Caco-2 (cell line): ENCODE measurements around the gene SMCO4. TPM values are rescaled to one million over a fixed set of nuclear protein-coding genes. Genes with fewer than 3 reads are reported as not detected.

ENCODE experiments used
- BruUV-seq: library from RNA; stranded (reverse); fragments of 400-500 nt; replicated peaks from 2 replicates; lab custom pipeline; 2021; lab: Mats Ljungman, UMichigan
- CTCF ChIA-PET: fragments of 300-600 bp; sonication (Branson Sonifier 250); formaldehyde crosslinking; loops from one replicate; lab custom pipeline; 2022; ENCODE audit warnings: antibody characterized with exemption; lab: Charles Lee
- POLR2A ChIA-PET: fragments of 300-600 bp; sonication (Branson Sonifier 250); formaldehyde crosslinking; loops from one replicate; lab custom pipeline; 2022; ENCODE audit warnings: antibody characterized with exemption; lab: Charles Lee
- DNase-seq, 2 experiments: peaks; one replicate each; pipeline versions ENCODE4 v3.0.0 to v3.0.0-alpha.2; 2020 to 2022
- H3K27me3 ChIP-seq: replicated peaks from 2 replicates; pipeline ENCODE4 v1.6.0; 2011; ENCODE audit warnings: low read length; ENCODE audit not compliant: control insufficient read depth, insufficient read depth
- H3K36me3 ChIP-seq: 2 replicates; pipeline ENCODE4 v1.5.1; 2011; ENCODE audit warnings: low read length; ENCODE audit not compliant: control insufficient read depth, insufficient read depth
- H3K4me1 ChIP-seq: fragments of 250-450 bp; sonication (Bioruptor Pico); 2 replicates; pipeline ENCODE4 v1.5.1; 2020; ENCODE audit warnings: mild to moderate bottlenecking
- H3K4me3 ChIP-seq: 2 replicates; pipeline ENCODE4 v1.5.1; 2011; ENCODE audit warnings: low read depth, mild to moderate bottlenecking, control low read depth, low read length
- H3K9me3 ChIP-seq: fragments of 250-450 bp; sonication (Bioruptor Pico); 2 replicates; pipeline ENCODE4 v1.5.1; 2020; ENCODE audit warnings: mild to moderate bottlenecking, moderate library complexity
- H3K27ac Mint-ChIP-seq: one replicate; pipeline ENCODE4 v1.8.0; 2022; ENCODE audit warnings: mixed read lengths; ENCODE audit not compliant: unreplicated experiment
- H3K27me3 Mint-ChIP-seq: one replicate; pipeline ENCODE4 v1.8.0; 2022; ENCODE audit warnings: mixed read lengths; ENCODE audit not compliant: insufficient read depth, unreplicated experiment
- H3K36me3 Mint-ChIP-seq: one replicate; pipeline ENCODE4 v1.8.0; 2022; ENCODE audit warnings: mild to moderate bottlenecking, mixed read lengths; ENCODE audit not compliant: insufficient read depth, unreplicated experiment
- H3K4me1 Mint-ChIP-seq: one replicate; pipeline ENCODE4 v1.8.0; 2022; ENCODE audit warnings: low read depth, mixed read lengths; ENCODE audit not compliant: unreplicated experiment
- H3K4me3 Mint-ChIP-seq: one replicate; pipeline ENCODE4 v1.8.0; 2022; ENCODE audit warnings: mild to moderate bottlenecking, moderate library complexity, mixed read lengths; ENCODE audit not compliant: unreplicated experiment
- H3K9me3 Mint-ChIP-seq: one replicate; pipeline ENCODE4 v1.8.0; 2022; ENCODE audit warnings: mixed read lengths; ENCODE audit not compliant: unreplicated experiment
- intact Hi-C: fragments of 100-400 bp; cut with micrococcal nuclease; formaldehyde crosslinking; loops from one replicate; pipeline ENCODE4 v1.10.0; 2022; ENCODE audit not compliant: unreplicated experiment
- total RNA-seq: library from RNA; stranded (reverse); gene quantifications from 2 replicates; pipeline ENCODE4 v1.2.3, GENCODE V29; 2022
- TF ChIP-seq, protein P1 (sequence below), 2 experiments: fragments of 200-600 bp in 1 of 2; IDR thresholded peaks; 1 replicate in 1 of 2; 2 replicates in 1 of 2; pipeline versions ENCODE4 v1.5.1 to v1.8.0; 2011 to 2022; ENCODE audit warnings: antibody characterized with exemption in 1 of 2, control low read depth in 1 of 2, inconsistent platforms in 1 of 2, low read depth in 1 of 2, low read length in 1 of 2, mild to moderate bottlenecking in 1 of 2, moderate library complexity in 1 of 2; ENCODE audit not compliant: insufficient read depth in 1 of 2, severe bottlenecking in 1 of 2, unreplicated experiment in 1 of 2

Gene SMCO4
- total RNA-seq, 1 experiment from 2014 or later = 46.3 TPM

DNA sequence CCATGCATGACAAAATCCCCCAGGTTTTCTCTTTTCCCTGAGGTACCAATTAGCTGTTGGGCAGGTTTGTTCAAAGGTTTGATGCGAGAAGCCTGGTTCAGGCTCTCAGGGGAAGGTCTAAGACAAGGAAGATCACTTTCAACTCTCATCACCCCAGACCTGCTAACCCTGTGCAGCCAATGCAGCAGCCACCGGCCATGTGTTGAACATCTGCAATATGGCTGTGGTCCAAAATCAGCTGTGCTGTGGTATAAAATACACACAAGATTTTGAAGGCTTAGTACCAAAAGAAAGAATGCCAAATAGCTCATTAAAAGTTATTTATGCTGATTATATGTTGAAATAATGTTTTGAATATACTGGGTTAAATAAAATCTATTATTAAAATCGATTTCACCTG, 58.5 kb downstream of the SMCO4 start:
- H3K4me3 ChIP-seq = no peak overlapping the region
- TF ChIP-seq, protein P1, sequence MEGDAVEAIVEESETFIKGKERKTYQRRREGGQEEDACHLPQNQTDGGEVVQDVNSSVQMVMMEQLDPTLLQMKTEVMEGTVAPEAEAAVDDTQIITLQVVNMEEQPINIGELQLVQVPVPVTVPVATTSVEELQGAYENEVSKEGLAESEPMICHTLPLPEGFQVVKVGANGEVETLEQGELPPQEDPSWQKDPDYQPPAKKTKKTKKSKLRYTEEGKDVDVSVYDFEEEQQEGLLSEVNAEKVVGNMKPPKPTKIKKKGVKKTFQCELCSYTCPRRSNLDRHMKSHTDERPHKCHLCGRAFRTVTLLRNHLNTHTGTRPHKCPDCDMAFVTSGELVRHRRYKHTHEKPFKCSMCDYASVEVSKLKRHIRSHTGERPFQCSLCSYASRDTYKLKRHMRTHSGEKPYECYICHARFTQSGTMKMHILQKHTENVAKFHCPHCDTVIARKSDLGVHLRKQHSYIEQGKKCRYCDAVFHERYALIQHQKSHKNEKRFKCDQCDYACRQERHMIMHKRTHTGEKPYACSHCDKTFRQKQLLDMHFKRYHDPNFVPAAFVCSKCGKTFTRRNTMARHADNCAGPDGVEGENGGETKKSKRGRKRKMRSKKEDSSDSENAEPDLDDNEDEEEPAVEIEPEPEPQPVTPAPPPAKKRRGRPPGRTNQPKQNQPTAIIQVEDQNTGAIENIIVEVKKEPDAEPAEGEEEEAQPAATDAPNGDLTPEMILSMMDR (IDR thresholded peaks at IDR 0.05; ENCODE audit: insufficient read depth in 1 of 2, low read depth in 1 of 2, low read length in 1 of 2, severe bottlenecking in 1 of 2, unreplicated experiment in 1 of 2) = no peak
- CTCF ChIA-PET = no interaction called here
- no peak for DNase-seq
- BruUV-seq = no TSS peak
- no peaks in the 10 kb centered on the region for H3K4me1 Mint-ChIP-seq
- no peaks in the 10 kb centered on the region for H3K36me3 Mint-ChIP-seq
- H3K4me3 Mint-ChIP-seq = no peak overlapping the region
- H3K9me3 Mint-ChIP-seq = no peaks in the 10 kb centered on the region
- H3K27me3 ChIP-seq = no peaks in the 10 kb centered on the region
- no peaks in the 10 kb centered on the region for H3K27me3 Mint-ChIP-seq
- POLR2A ChIA-PET = no interaction called here
- no peaks in the 10 kb centered on the region for H3K9me3 ChIP-seq
- H3K27ac Mint-ChIP-seq = no peak overlapping the region
- H3K36me3 ChIP-seq = peaks cover 5% of the 10 kb centered on the region
- intact Hi-C loops = loop anchor here (5.0 kb wide), 1 partner anchor 247 kb away; no protein-coding TSS in a partner anchor
- peaks cover 13% of the 10 kb centered on the region for H3K4me1 ChIP-seq

- ChIA-PET CTCF (no interaction called here), POLR2A (no interaction called here)
- no peaks in the 10 kb centered on the region for H3K9me3 Mint-ChIP-seq
- no peaks in the 10 kb centered on the region for H3K36me3 Mint-ChIP-seq
- no peaks in the 10 kb centered on the region for H3K27me3 Mint-ChIP-seq
- no TSS peak for BruUV-seq
- no peak for DNase-seq
- Histone ChIP-seq H3K9me3 (no peaks in the 10 kb centered on the region), H3K4me3 (no peak overlapping the region), H3K27me3 (no peaks in the 10 kb centered on the region), H3K36me3 (peaks cover 5% of the 10 kb centered on the region; the same call in 1 of the 2 replicates), H3K4me1 (peaks cover 9% of the 10 kb centered on the region)
- H3K27ac Mint-ChIP-seq = no peak overlapping the region
- TF ChIP-seq, protein P1 (IDR thresholded peaks at IDR 0.05; ENCODE audit: insufficient read depth in 1 of 2, low read depth in 1 of 2, low read length in 1 of 2, severe bottlenecking in 1 of 2, unreplicated experiment in 1 of 2) = no peak
- H3K4me1 Mint-ChIP-seq = peaks cover 8% of the 10 kb centered on the region
- H3K4me3 Mint-ChIP-seq = no peak overlapping the region
- intact Hi-C loops = no loop called here
Observed at GRCh38 chr11:93482556-93482955, 60.6 kb downstream of the SMCO4 start.

GRCh38 chr11:93481696-93482095, 61.5 kb downstream of the SMCO4 start:
- no peaks in the 10 kb centered on the region for H3K9me3 ChIP-seq
- no peaks in the 10 kb centered on the region for H3K36me3 Mint-ChIP-seq
- H3K36me3 ChIP-seq = peaks cover 5% of the 10 kb centered on the region; the same call in 1 of the 2 replicates
- no peaks in the 10 kb centered on the region for H3K9me3 Mint-ChIP-seq
- TF ChIP-seq, protein P1 (IDR thresholded peaks at IDR 0.05; ENCODE audit: insufficient read depth in 1 of 2, low read depth in 1 of 2, low read length in 1 of 2, severe bottlenecking in 1 of 2, unreplicated experiment in 1 of 2) = peak in 1 of 2 experiments; percentile 17
- no peak for DNase-seq
- H3K27me3 ChIP-seq = no peaks in the 10 kb centered on the region
- no peak overlapping the region for H3K4me3 ChIP-seq
- no peak overlapping the region for H3K27ac Mint-ChIP-seq
- intact Hi-C loops = no loop called here
- no peaks in the 10 kb centered on the region for H3K27me3 Mint-ChIP-seq
- no peak overlapping the region for H3K4me3 Mint-ChIP-seq
- POLR2A ChIA-PET = no interaction called here
- H3K4me1 ChIP-seq = peaks cover under 1% of the 10 kb centered on the region; the same call in 1 of the 2 replicates
- peaks cover 9% of the 10 kb centered on the region for H3K4me1 Mint-ChIP-seq
- CTCF ChIA-PET = no interaction called here
- BruUV-seq = no TSS peak
